ENCODE results near the gene SOS2. TPM values are rescaled to one million over a fixed set of nuclear protein-coding genes. Genes with fewer than 3 reads are reported as not detected.

Gene SOS2
- polyA plus RNA-seq, 1 donor (not counting 4 experiments of a cell fraction or from before 2014, with no cell fraction given), result 13.0 TPM

GRCh38 chr14:50107850-50108249 lies 123.5 kb downstream of the SOS2 start:
- dilution Hi-C loops (cut with MboI; ENCODE audit: extremely low pct_ligation_motif_present, low sequenced_read_pairs), result no loop called here
- DNase-seq (ENCODE audit: low read depth, low spot score), result no peak
- Histone ChIP-seq H3K4me1 (ENCODE audit: control insufficient read depth, extremely low read depth, insufficient read depth, low read length) (no peaks in the 10 kb centered on the region), H2AFZ (ENCODE audit: control insufficient read depth, low read length) (no peak overlapping the region), H3K9ac (ENCODE audit: control insufficient read depth, extremely low read depth, insufficient read depth, low read length) (no peak overlapping the region), H3K4me3 (ENCODE audit: control insufficient read depth in 2 of 3, extremely low read depth in 1 of 3, insufficient read depth in 2 of 3, low read depth in 1 of 3, low read length in 3 of 3) (no peak overlapping the region), H3K36me3 (ENCODE audit: control insufficient read depth in 2 of 2, extremely low read depth in 1 of 2, insufficient read depth in 2 of 2, low read length in 2 of 2) (peaks cover 10 to 27% of the 10 kb centered on the region in 2 experiments), H4K20me1 (ENCODE audit: control insufficient read depth, extremely low read depth, insufficient read depth, low read length) (no peaks in the 10 kb centered on the region), H3K9me1 (ENCODE audit: control insufficient read depth, extremely low read depth, insufficient read depth, low read length) (no peaks in the 10 kb centered on the region), H3K4me2 (ENCODE audit: control insufficient read depth, extremely low read depth, insufficient read depth, low read depth, low read length) (no peak overlapping the region), H3K27me3 (ENCODE audit: control insufficient read depth, extremely low read depth, insufficient read depth, low read length) (no peaks in the 10 kb centered on the region), H3K9me3 (ENCODE audit: control insufficient read depth, low read depth, low read length) (no peaks in the 10 kb centered on the region), H3K79me2 (ENCODE audit: control insufficient read depth, insufficient read depth, low read length) (peaks cover 5% of the 10 kb centered on the region), H3K27ac (ENCODE audit: control insufficient read depth, insufficient read depth, low read length) (no peak overlapping the region)
- TF ChIP-seq EZH2 (IDR thresholded peaks at IDR 0.05; ENCODE audit: low read length) (no peak), CTCF (optimal IDR thresholded peaks at IDR 0.05 in 1 of 3, IDR thresholded peaks at IDR 0.05 in 1 of 3, conservative IDR thresholded peaks at IDR 0.05 in 1 of 3; ENCODE audit: extremely low read depth in 1 of 3, insufficient read depth in 2 of 3, low read length in 3 of 3) (no peak)
- no peak for FAIRE-seq

GRCh38 chr14:50106178-50106577 lies 125.2 kb downstream of the SOS2 start:
- Histone ChIP-seq H3K27ac (ENCODE audit: control insufficient read depth, insufficient read depth, low read length) (no peak overlapping the region), H3K4me3 (ENCODE audit: control insufficient read depth in 2 of 3, extremely low read depth in 1 of 3, insufficient read depth in 2 of 3, low read depth in 1 of 3, low read length in 3 of 3) (no peak overlapping the region), H3K9ac (ENCODE audit: control insufficient read depth, extremely low read depth, insufficient read depth, low read length) (no peak overlapping the region), H3K36me3 (ENCODE audit: control insufficient read depth in 2 of 2, extremely low read depth in 1 of 2, insufficient read depth in 2 of 2, low read length in 2 of 2) (peaks cover 8 to 15% of the 10 kb centered on the region in 2 experiments), H3K4me1 (ENCODE audit: control insufficient read depth, extremely low read depth, insufficient read depth, low read length) (no peaks in the 10 kb centered on the region), H3K4me2 (ENCODE audit: control insufficient read depth, extremely low read depth, insufficient read depth, low read depth, low read length) (no peak overlapping the region), H3K9me3 (ENCODE audit: control insufficient read depth, low read depth, low read length) (no peaks in the 10 kb centered on the region), H3K9me1 (ENCODE audit: control insufficient read depth, extremely low read depth, insufficient read depth, low read length) (no peaks in the 10 kb centered on the region), H4K20me1 (ENCODE audit: control insufficient read depth, extremely low read depth, insufficient read depth, low read length) (no peaks in the 10 kb centered on the region), H3K79me2 (ENCODE audit: control insufficient read depth, insufficient read depth, low read length) (peaks cover 3% of the 10 kb centered on the region), H3K27me3 (ENCODE audit: control insufficient read depth, extremely low read depth, insufficient read depth, low read length) (no peaks in the 10 kb centered on the region), H2AFZ (ENCODE audit: control insufficient read depth, low read length) (no peak overlapping the region)
- dilution Hi-C loops (cut with MboI; ENCODE audit: extremely low pct_ligation_motif_present, low sequenced_read_pairs), result no loop called here
- TF ChIP-seq EZH2 (IDR thresholded peaks at IDR 0.05; ENCODE audit: low read length), result no peak
- no peak for TF ChIP-seq CTCF (optimal IDR thresholded peaks at IDR 0.05 in 1 of 3, IDR thresholded peaks at IDR 0.05 in 1 of 3, conservative IDR thresholded peaks at IDR 0.05 in 1 of 3; ENCODE audit: extremely low read depth in 1 of 3, insufficient read depth in 2 of 3, low read length in 3 of 3)
- DNase-seq (ENCODE audit: low read depth, low spot score) (no peak), FAIRE-seq (no peak)

Measured in keratinocyte (primary cell).